ENCODE data around the gene PROC.

Gene PROC

GRCh38 chr2:127414638-127415592 lies 3.3 kb upstream of the PROC start:
- DNase-seq = no peak

GRCh38 chr2:127415593-127416505 lies 2.4 kb upstream of the PROC start:
- peak; percentile 38 to 75 (median 52) for DNase-seq

DNA sequence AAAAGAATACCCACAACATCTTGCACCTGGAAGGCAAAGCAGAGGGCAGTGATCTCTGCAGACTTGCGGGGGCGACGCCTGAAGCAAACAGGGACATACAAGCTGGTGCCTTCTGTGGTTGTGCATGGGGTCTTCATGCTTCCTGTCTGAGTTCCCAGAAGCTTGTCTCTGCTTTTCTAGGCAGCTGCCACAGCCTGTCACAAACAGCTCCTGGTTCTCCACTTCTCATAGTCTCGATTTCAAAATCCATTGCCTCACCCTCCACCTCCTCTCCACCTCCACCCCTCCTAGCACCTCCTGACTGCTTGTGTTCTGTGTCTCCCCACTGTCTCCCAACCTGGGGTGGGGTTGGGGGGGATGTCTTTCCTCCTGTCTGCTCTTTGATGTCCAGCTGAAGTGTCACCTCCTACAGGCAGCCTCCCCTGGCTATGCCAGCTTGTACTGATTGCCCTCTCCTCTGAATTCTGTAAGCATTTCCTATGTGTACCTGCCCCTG lies 1.7 kb upstream of the PROC start:
- peak in 3 of 4 experiments; percentile 38 to 52 (median 41) for DNase-seq

DNA sequence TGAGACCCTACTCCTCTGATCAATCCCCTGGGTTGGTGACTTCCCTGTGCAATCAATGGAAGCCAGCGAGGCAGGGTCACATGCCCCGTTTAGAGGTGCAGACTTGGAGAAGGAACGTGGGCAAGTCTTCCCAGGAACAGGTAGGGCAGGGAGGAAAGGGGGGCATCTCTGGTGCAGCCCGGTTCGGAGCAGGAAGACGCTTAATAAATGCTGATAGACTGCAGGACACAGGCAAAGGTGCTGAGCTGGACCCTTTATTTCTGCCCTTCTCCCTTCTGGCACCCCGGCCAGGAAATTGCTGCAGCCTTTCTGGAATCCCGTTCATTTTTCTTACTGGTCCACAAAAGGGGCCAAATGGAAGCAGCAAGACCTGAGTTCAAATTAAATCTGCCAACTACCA lies 821 bp upstream of the PROC start:
- no peak for DNase-seq

DNA sequence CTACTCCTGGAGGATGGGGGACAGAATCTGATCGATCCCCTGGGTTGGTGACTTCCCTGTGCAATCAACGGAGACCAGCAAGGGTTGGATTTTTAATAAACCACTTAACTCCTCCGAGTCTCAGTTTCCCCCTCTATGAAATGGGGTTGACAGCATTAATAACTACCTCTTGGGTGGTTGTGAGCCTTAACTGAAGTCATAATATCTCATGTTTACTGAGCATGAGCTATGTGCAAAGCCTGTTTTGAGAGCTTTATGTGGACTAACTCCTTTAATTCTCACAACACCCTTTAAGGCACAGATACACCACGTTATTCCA lies 844 bp downstream of the PROC start:
- no peak for DNase-seq

GRCh38 chr2:127419448-127420038 lies 1.3 kb downstream of the PROC start:
- no peak for DNase-seq

DNA sequence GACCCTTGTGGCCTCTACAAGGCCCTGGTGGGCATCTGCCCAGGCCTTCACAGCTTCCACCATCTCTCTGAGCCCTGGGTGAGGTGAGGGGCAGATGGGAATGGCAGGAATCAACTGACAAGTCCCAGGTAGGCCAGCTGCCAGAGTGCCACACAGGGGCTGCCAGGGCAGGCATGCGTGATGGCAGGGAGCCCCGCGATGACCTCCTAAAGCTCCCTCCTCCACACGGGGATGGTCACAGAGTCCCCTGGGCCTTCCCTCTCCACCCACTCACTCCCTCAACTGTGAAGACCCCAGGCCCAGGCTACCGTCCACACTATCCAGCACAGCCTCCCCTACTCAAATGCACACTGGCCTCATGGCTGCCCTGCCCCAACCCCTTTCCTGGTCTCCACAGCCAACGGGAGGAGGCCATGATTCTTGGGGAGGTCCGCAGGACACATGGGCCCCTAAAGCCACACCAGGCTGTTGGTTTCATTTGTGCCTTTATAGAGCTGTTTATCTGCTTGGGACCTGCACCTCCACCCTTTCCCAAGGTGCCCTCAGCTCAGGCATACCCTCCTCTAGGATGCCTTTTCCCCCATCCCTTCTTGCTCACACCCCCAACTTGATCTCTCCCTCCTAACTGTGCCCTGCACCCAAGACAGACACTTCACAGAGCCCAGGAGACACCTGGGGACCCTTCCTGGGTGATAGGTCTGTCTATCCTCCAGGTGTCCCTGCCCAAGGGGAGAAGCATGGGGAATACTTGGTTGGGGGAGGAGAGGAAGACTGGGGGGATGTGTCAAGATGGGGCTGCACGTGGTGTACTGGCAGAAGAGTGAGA lies 2.0 kb downstream of the PROC start:
- no peak for DNase-seq

- DNase-seq = peak in 3 of 4 experiments; percentile 40 to 50 (median 49)
Measured at GRCh38 chr2:127421116-127421800, 3.0 kb downstream of the PROC start.

DNA sequence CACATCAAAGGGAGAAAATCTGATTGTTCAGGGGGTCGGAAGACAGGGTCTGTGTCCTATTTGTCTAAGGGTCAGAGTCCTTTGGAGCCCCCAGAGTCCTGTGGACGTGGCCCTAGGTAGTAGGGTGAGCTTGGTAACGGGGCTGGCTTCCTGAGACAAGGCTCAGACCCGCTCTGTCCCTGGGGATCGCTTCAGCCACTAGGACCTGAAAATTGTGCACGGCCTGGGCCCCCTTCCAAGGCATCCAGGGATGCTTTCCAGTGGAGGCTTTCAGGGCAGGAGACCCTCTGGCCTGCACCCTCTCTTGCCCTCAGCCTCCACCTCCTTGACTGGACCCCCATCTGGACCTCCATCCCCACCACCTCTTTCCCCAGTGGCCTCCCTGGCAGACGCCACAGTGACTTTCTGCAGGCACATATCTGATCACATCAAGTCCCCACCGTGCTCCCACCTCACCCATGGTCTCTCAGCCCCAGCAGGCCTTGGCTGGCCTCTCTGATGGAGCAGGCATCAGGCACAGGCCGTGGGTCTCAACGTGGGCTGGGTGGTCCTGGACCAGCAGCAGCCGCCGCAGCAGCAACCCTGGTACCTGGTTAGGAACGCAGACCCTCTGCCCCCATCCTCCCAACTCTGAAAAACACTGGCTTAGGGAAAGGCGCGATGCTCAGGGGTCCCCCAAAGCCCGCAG lies 3.8 kb downstream of the PROC start:
- no peak for DNase-seq

- DNase-seq = peak in 3 of 4 experiments; percentile 45 to 61 (median 55)
Measured at GRCh38 chr2:127422559-127423477, 4.6 kb downstream of the PROC start.

GRCh38 chr2:127423478-127423843 lies 5.2 kb downstream of the PROC start:
- peak in 2 of 4 experiments; percentile 23 to 25 for DNase-seq

GRCh38 chr2:127423880-127424279 lies 5.7 kb downstream of the PROC start:
- peak in 2 of 4 experiments; percentile 24 to 38 for DNase-seq

DNA sequence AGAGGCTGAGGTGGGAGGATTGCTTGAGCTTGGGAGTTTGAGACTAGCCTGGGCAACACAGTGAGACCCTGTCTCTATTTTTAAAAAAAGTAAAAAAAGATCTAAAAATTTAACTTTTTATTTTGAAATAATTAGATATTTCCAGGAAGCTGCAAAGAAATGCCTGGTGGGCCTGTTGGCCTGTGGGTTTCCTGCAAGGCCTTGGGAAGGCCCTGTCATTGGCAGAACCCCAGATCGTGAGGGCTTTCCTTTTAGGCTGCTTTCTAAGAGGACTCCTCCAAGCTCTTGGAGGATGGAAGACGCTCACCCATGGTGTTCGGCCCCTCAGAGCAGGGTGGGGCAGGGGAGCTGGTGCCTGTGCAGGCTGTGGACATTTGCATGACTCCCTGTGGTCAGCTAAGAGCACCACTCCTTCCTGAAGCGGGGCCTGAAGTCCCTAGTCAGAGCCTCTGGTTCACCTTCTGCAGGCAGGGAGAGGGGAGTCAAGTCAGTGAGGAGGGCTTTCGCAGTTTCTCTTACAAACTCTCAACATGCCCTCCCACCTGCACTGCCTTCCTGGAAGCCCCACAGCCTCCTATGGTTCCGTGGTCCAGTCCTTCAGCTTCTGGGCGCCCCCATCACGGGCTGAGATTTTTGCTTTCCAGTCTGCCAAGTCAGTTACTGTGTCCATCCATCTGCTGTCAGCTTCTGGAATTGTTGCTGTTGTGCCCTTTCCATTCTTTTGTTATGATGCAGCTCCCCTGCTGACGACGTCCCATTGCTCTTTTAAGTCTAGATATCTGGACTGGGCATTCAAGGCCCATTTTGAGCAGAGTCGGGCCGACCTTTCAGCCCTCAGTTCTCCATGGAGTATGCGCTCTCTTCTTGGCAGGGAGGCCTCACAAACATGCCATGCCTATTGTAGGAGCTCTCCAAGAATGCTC lies 6.6 kb downstream of the PROC start:
- no peak for DNase-seq

DNA sequence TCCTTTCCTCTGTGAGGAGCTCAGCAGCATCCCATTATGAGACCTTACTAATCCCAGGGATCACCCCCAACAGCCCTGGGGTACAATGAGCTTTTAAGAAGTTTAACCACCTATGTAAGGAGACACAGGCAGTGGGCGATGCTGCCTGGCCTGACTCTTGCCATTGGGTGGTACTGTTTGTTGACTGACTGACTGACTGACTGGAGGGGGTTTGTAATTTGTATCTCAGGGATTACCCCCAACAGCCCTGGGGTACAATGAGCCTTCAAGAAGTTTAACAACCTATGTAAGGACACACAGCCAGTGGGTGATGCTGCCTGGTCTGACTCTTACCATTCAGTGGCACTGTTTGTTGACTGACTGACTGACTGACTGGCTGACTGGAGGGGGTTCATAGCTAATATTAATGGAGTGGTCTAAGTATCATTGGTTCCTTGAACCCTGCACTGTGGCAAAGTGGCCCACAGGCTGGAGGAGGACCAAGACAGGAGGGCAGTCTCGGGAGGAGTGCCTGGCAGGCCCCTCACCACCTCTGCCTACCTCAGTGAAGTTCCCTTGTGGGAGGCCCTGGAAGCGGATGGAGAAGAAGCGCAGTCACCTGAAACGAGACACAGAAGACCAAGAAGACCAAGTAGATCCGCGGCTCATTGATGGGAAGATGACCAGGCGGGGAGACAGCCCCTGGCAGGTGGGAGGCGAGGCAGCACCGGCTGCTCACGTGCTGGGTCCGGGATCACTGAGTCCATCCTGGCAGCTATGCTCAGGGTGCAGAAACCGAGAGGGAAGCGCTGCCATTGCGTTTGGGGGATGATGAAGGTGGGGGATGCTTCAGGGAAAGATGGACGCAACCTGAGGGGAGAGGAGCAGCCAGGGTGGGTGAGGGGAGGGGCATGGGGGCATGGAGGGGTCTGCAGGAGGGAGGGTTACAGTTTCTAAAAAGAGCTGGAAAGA lies 7.6 kb downstream of the PROC start:
- DNase-seq = no peak

DNA sequence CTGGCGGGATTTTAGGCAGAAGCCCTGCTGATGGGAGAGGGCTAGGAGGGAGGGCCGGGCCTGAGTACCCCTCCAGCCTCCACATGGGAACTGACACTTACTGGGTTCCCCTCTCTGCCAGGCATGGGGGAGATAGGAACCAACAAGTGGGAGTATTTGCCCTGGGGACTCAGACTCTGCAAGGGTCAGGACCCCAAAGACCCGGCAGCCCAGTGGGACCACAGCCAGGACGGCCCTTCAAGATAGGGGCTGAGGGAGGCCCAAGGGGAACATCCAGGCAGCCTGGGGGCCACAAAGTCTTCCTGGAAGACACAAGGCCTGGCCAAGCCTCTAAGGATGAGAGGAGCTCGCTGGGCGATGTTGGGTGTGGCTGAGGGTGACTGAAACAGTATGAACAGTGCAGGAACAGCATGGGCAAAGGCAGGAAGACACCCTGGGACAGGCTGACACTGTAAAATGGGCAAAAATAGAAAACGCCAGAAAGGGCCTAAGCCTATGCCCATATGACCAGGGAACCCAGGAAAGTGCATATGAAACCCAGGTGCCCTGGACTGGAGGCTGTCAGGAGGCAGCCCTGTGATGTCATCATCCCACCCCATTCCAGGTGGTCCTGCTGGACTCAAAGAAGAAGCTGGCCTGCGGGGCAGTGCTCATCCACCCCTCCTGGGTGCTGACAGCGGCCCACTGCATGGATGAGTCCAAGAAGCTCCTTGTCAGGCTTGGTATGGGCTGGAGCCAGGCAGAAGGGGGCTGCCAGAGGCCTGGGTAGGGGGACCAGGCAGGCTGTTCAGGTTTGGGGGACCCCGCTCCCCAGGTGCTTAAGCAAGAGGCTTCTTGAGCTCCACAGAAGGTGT lies 8.5 kb downstream of the PROC start:
- no peak for DNase-seq

- DNase-seq = no peak
Measured at GRCh38 chr2:127427376-127428056, 9.3 kb downstream of the PROC start.

All from suppressor macrophage (primary cell).